Measurements from ENCODE around the gene ZNF599. TPM values are rescaled to one million over a fixed set of nuclear protein-coding genes. Genes with fewer than 3 reads are reported as not detected.

ZNF599 gene
- total and polyA plus RNA-seq, 2 of the 13 experiments (the other 11 are each of a cell fraction or from before 2014, with no cell fraction given), result 5.8 to 7.3 TPM

GRCh38 chr19:34725400-34725799, 47.6 kb downstream of the ZNF599 start:
- ChIA-PET CTCF (ENCODE audit: low intra/inter-chr PET ratio, low total read pairs) (no interaction called here), POLR2A (no interaction called here)
- no peak overlapping the region for H3K4me3 ChIP-seq (replicated peaks in 1 of 3; ENCODE audit: insufficient read depth in 1 of 3, low read depth in 2 of 3, low read length in 3 of 3)
- 0% methylated on average over 6 of the region's 6 CpGs for WGBS (ENCODE audit: low lambda C conversion rate)
- BruUV-seq (replicated peaks), result no TSS peak
- FAIRE-seq (no peak), DNase-seq (ENCODE audit: low spot score) (peak; percentile 50), ATAC-seq (peak; percentile 86)
- peaks cover 0 to 23% of the 10 kb centered on the region in 2 experiments; a peak in 3 of 5 replicates for H3K27me3 ChIP-seq (ENCODE audit: control insufficient read depth in 1 of 2, insufficient read depth in 2 of 2, low read length in 2 of 2)
- H3K27ac ChIP-seq (ENCODE audit: extremely low read length, insufficient read depth, low read length), result peak overlapping the region; percentile 14
- intact Hi-C loops (cut with micrococcal nuclease; ENCODE audit: unreplicated experiment), result no loop called here
- no peak overlapping the region for H2AFZ ChIP-seq (ENCODE audit: low read length)
- H3K9me3 ChIP-seq (ENCODE audit: low read length), result no peaks in the 10 kb centered on the region
- H3K79me2 ChIP-seq (ENCODE audit: insufficient read depth, low read length), result no peaks in the 10 kb centered on the region
- H3K9ac ChIP-seq (ENCODE audit: insufficient read depth, low read depth, low read length), result no peak overlapping the region
- H3K4me1 ChIP-seq (ENCODE audit: insufficient read depth, low read length), result peaks cover 30% of the 10 kb centered on the region
- no peaks in the 10 kb centered on the region for H4K20me1 ChIP-seq (ENCODE audit: insufficient read depth, low read length)
- H3K36me3 ChIP-seq (replicated peaks in 1 of 2; ENCODE audit: control insufficient read depth in 1 of 2, insufficient read depth in 2 of 2, low read length in 2 of 2), result no peaks in the 10 kb centered on the region
- in situ Hi-C loops (cut with HindIII; ENCODE audit: extremely low pct_ligation_motif_present, low pct_unique_long_range_greater_than_20kb), result no loop called here
- H3K4me2 ChIP-seq (ENCODE audit: low read depth, low read length), result peak overlapping the region; percentile 18
- peak; percentile 89 for TF ChIP-seq RXRB (CRISPR knock-in tag; IDR thresholded peaks at IDR 0.05; ENCODE audit: borderline replicate concordance)
- peak; percentile 45 for TF ChIP-seq FOXA3 (CRISPR knock-in tag; IDR thresholded peaks at IDR 0.05)
- TF ChIP-seq FOXA1 (IDR thresholded peaks at IDR 0.05), result no peak
- 0 out of 2 replicates have a peak, but pooled peaks have one; percentile 28 for TF ChIP-seq FOXA1 (CRISPR knock-in tag; IDR thresholded peaks at IDR 0.05)
- TF ChIP-seq TOE1 (CRISPR knock-in tag; IDR thresholded peaks at IDR 0.05), result no peak
- TF ChIP-seq CERS6 (CRISPR knock-in tag; IDR thresholded peaks at IDR 0.05), result no peak
- TF ChIP-seq PRPF4 (IDR thresholded peaks at IDR 0.05; ENCODE audit: low read depth, low read length, poor library complexity, severe bottlenecking), result no peak
- TF ChIP-seq IRF9 (CRISPR knock-in tag; IDR thresholded peaks at IDR 0.05; ENCODE audit: borderline replicate concordance), result no peak
- TF ChIP-seq, protein P1, sequence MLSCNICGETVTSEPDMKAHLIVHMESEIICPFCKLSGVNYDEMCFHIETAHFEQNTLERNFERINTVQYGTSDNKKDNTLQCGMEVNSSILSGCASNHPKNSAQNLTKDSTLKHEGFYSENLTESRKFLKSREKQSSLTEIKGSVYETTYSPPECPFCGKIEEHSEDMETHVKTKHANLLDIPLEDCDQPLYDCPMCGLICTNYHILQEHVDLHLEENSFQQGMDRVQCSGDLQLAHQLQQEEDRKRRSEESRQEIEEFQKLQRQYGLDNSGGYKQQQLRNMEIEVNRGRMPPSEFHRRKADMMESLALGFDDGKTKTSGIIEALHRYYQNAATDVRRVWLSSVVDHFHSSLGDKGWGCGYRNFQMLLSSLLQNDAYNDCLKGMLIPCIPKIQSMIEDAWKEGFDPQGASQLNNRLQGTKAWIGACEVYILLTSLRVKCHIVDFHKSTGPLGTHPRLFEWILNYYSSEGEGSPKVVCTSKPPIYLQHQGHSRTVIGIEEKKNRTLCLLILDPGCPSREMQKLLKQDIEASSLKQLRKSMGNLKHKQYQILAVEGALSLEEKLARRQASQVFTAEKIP (CRISPR knock-in tag; IDR thresholded peaks at IDR 0.05; ENCODE audit: borderline replicate concordance), result no peak
- TF ChIP-seq SP1 (IDR thresholded peaks at IDR 0.05), result no peak
- TF ChIP-seq SP1 (CRISPR knock-in tag; IDR thresholded peaks at IDR 0.05), result no peak
- TF ChIP-seq, protein P2, sequence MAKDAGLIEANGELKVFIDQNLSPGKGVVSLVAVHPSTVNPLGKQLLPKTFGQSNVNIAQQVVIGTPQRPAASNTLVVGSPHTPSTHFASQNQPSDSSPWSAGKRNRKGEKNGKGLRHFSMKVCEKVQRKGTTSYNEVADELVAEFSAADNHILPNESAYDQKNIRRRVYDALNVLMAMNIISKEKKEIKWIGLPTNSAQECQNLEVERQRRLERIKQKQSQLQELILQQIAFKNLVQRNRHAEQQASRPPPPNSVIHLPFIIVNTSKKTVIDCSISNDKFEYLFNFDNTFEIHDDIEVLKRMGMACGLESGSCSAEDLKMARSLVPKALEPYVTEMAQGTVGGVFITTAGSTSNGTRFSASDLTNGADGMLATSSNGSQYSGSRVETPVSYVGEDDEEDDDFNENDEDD (CRISPR knock-in tag; IDR thresholded peaks at IDR 0.05; ENCODE audit: borderline replicate concordance), result no peak
- TF ChIP-seq ZKSCAN1 (IDR thresholded peaks at IDR 0.05; ENCODE audit: low read length), result no peak
- TF ChIP-seq NR2F6 (IDR thresholded peaks at IDR 0.05), result 0 out of 2 replicates have a peak, but pooled peaks have one; percentile 15
- TF ChIP-seq NR2F6 (CRISPR knock-in tag; IDR thresholded peaks at IDR 0.05), result 0 out of 2 replicates have a peak, but pooled peaks have one; percentile 31
- peak; percentile 61 for TF ChIP-seq GATAD2A (CRISPR knock-in tag; IDR thresholded peaks at IDR 0.05)
- TF ChIP-seq, protein P3, sequence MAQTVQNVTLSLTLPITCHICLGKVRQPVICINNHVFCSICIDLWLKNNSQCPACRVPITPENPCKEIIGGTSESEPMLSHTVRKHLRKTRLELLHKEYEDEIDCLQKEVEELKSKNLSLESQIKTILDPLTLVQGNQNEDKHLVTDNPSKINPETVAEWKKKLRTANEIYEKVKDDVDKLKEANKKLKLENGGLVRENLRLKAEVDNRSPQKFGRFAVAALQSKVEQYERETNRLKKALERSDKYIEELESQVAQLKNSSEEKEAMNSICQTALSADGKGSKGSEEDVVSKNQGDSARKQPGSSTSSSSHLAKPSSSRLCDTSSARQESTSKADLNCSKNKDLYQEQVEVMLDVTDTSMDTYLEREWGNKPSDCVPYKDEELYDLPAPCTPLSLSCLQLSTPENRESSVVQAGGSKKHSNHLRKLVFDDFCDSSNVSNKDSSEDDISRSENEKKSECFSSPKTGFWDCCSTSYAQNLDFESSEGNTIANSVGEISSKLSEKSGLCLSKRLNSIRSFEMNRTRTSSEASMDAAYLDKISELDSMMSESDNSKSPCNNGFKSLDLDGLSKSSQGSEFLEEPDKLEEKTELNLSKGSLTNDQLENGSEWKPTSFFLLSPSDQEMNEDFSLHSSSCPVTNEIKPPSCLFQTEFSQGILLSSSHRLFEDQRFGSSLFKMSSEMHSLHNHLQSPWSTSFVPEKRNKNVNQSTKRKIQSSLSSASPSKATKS (CRISPR knock-in tag; IDR thresholded peaks at IDR 0.05), result no peak

Data from HepG2 (cell line).